AG20443 (cell line): Measurements from ENCODE around the gene PPM1L.

ENCODE experiments used
- DNase-seq: peaks from one replicate; pipeline ENCODE4 v3.0.0; 2012; ENCODE audit warnings: low spot score, mixed read lengths

PPM1L gene

DNA sequence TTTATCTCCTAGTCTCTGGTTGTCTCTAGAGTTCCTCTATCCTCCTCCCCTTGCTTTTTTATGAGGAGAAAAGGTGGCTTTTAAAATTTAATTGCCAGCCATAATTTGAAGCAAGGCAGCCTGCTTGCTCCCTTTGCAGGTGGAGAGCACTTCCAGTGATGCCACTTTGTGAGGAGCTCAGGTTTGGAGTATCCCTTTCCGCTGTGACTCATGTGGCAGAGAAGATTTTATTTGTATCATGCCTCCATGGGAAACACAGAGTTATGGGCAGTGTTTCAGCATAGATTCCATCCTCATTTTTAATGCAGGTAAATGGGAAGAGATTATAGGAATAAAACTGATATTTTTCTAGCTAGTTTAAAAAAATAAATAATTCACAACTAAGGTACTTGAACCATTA is 7.0 kb downstream of the PPM1L start:
- DNase-seq: no peak

DNA sequence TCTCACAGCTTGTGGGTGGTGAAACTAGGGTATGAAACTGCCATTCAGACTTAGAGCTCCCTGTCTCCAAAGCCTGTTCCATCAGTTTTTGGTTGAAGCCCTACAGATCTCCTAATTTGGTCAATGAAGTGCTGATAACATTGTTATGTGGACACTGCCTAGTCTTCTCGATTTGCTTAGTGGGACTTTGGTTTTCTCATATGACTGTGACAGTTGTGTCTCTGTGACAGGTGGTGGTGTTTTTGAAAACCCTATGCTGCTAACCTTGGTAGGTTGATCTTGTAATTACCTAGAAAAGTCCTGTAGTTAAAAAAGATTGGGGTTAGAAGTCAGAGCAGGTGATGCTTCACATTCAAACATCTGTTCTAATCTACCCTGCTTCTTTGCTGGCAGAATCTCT is 9.2 kb downstream of the PPM1L start:
- DNase-seq: no peak

DNA sequence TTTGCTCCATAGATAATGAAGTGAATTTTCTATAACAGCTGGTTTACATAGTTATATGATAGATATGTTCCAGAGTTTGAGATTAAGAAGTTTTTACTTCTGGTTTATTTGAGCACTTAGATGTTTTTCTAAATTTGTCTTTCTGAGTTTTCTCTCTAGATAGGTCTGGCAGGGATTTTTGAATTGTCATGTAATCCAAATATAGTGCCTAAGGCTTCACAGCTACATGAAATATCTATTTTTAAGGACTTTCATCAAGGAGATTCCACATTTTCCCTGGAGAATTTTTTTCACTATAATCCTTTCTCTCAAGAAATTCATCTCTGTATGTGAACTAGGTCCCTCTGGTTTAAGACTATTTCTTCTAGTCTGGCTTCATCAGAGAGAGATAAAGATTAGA is 12.0 kb downstream of the PPM1L start:
- DNase-seq: no peak

DNA sequence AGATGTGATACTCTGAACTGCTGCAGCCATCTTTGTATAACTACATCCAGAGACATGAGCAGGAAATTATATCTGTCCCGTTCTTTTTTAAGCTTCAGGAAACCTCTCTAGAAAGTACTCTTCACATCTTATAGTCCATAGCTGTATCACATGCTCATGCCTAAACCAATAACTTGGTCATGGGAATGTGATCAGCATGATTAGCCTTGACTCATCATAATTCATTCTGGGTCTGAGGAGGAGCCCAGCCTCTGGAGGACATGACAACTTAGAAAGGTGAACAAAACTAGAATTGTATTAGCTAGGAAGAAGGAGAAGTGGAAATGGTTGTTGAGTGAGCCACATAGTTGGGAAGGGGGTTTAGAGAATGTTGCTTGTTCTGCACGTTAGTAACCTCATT is 12.9 kb downstream of the PPM1L start:
- DNase-seq: no peak

DNA sequence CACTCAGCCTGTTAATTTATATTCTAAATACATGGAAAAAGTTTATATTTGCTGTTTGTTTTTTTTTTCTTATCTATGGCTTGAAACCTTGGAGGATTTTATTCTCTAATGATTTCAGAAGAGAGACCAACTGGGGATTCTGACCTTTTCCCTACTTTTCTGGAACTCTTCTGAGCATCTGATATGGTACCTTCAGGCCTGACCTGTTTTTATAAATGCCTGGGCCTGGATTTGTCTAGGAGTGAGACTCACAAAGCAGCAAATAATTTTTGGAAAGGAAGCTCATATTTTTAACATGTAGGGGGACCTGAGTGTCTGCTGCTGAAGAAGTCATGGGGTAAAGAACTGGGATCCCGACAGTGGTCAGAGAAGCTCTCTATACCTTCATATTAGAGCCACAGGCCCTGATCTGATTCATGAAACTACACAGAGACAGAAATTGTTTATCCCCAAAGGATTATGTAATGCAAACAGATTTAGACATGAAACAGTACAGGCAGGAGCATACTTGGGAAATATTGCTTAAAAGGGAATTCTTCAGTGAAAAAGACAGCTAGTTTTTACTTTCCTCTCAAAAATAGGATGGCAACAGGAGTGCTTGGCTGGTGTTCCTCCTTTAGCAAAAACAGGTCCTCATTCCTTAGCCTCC is 15.9 kb downstream of the PPM1L start:
- no peak for DNase-seq

DNA sequence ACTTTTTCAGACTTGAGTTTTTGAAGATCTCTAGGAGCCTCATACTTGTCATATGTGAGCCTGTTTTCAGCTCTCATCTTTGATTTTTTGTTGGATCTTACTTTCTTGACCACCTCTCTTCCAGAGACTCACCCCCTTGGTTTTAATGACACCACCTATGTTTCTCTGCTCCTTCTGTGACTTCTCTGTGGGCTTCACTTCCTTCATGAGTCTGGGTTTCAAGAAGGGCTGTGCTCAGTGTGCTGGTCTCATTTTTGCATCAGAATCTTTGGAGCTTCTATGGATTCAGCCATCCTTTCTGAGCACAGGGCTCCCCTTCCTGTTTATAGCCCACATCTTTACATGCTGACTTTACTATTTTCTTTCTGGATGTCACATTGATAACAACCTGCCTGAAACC is 17.7 kb downstream of the PPM1L start:
- DNase-seq: no peak

DNA sequence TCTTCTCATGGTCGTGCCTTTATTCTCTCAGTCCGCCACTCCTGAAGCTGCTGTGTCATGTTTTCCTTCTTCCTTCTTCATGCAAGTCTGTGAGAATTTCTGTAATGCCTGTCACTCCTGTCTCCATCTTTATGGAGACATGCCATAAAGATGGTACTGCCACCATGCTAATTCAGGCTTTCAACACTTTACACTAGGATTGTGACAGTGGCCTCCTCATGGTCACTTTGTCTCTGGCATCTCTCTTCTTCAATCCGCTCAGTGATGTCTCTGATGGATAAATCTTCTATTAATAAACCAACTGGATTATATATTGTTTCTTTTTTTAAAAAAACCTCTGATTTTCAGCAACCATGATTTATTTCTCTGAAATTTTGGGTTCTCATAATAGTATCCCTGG is 18.1 kb downstream of the PPM1L start:
- no peak for DNase-seq

DNA sequence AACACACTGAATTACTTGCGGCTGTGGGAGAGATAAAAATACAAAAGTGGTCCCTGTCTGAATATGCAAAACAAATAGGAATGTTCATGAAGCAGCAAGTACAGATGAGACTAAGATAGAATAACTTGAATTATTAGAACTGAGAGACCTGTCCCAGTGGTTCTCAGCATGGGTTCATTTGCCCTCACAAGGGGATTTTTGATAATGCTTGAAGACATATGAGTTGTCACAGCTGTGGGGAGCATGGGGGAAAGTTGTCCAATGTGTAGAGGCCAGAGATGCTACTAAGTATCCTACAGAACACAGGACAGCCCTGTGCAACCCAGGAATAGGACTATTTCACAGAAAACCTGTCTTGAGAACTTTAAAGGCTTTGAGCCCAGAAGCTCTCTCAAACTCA is 22.4 kb downstream of the PPM1L start:
- DNase-seq: no peak

DNA sequence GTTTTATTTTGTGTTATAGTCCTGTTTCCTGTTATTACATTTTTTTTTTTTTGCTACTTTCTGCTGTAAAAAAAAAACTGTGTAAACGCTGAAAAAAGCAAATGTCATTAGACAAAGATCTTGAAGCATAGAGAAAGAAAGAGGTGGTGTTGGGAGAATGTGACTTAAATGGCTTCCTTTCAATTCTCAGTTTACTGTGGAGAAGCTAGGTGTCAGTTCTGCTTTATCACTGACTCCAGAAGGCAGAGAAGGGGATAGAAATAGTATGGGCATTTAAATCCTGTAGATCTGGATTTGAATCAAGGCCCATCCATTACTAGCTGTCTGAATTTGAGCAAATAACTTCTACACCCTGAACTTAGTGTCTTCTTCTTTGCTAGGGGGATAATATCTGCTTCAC is 23.0 kb downstream of the PPM1L start:
- DNase-seq: no peak

DNA sequence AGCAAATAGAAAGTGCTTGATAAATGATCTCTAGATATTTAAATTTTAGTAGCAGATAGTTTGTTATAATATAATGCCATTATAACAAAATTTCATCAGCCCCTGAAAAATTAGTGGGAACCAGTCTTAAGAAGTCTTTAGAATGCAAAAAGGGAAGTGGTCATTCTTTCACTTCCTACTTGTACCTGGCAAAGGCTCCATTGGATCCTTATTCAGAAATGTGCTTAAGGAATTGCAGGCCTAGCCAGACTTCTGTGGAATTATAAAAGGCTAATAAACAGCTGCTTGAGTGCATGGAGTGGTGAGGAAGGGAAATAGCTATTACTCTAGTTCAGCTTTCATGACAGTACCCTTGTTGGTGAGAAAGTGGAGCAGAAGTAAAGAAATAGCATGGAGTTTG is 24.2 kb downstream of the PPM1L start:
- DNase-seq: no peak

DNA sequence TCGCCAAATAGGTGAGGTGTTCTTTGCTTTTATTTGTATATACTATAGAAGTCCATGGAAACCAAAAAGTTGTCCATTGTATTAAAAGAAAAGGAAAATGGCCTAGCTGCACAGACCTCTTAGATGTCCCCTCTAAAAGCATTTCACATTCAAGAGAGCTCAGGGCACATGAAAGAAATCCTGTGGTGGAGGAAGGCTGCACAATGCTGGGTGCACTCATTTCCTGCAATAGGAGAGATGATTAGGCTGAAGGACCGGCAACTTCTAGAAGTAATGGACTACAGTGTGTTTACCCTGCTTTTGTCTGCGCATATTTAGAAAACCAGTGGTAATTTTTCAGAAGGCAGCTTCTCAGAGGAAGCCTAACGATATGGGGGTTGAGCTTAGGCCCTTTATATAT is 25.4 kb downstream of the PPM1L start:
- DNase-seq: no peak

DNA sequence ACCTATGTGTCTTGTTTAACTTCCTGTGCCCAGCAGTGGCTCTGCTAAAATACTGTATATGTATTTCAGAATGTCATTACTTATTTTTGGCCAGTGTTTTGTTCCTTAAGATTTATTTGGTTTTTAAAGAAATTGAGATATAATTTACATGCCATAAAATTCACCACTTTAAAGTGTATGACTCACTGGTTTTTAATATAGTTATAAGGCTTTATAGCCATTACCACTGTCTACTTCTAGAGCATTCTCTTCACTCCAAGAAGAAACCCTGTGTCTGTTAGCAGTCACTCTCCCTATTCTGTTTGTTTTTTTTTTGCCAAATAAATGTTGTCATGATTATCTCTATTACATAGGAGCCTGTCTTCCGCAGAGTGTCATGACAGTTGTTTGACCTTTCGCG is 25.8 kb downstream of the PPM1L start:
- DNase-seq: no peak

DNA sequence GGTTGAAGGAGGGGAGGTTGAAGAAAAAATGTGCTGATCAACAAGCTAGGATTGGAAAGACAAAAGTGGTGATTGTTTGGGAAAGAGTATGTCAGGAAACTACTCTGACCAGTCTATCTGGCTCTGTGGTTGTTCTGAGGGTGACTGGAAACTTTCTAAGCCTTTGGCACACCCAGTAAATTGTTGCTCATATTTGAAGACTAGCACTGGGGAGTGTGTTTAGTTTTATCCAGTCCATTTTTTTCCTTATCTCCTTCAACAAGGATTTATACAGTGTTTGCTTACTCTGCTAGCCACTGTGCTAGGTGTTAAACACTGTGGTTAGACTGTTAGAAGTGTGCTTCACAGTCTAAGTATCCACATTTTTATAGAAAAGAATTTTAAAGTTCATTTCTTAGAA is 28.8 kb downstream of the PPM1L start:
- DNase-seq: no peak

DNA sequence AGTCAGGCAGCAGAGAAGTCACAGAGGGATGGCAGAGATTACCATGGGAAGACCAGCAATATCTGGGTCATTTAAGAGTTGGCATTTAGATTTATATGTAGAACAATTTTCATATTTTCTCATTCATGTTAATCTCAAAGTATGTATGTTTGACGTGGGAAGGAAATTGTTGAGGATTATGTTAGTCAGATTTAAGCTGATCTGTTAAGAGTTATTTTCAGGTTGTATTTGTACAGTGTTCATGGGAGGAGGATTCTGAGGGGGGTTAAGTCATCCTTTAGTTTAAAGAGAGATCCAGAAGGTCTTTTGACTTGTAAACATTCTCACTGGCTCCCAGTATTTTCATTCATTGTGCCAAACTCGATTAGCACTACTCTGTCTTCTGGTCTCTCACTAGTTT is 34.7 kb downstream of the PPM1L start:
- DNase-seq: no peak

DNA sequence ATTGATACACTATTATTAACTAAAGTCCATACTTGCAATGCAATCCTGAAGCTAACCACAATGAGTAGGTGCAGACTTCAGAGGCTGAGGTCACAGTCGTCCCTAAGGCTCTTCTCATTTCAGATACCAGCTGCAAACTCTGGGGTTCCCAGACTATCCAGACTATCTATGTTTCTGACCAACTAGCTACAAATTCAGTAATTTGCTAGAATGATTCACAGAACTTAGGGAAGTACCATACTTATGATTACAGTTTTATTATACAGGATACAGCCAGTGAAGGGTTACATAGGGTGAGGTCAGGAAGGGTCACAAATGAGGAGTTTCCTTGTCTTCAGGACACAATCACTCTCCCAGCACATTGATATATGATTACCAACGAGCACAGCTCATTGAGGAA is 36.5 kb downstream of the PPM1L start:
- no peak for DNase-seq

DNA sequence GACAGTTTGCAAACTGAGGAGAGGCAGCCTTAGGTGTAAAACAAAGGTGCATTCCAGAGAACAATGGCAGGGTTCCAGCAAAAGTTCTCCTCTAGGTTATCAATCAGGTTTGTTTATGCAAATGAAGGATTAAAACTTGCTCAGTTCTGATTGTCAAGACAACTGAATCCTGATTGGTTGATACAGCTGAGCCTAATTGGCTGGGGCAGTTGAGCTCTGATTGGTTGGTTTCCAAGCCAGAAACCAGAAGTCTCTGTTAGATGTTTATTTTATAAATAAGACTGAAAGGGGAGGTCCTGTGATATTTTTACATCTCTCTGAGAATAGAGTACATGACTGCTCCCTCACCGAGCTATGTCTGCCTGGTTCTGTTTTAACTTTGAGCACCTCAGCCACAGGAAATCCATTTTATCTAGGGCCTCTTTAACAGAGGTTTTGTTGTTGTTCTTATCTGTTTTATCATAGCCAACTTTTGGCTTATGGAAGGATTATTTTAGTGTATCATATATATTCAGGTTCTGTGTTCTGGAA is 37.8 kb downstream of the PPM1L start:
- DNase-seq: no peak

DNA sequence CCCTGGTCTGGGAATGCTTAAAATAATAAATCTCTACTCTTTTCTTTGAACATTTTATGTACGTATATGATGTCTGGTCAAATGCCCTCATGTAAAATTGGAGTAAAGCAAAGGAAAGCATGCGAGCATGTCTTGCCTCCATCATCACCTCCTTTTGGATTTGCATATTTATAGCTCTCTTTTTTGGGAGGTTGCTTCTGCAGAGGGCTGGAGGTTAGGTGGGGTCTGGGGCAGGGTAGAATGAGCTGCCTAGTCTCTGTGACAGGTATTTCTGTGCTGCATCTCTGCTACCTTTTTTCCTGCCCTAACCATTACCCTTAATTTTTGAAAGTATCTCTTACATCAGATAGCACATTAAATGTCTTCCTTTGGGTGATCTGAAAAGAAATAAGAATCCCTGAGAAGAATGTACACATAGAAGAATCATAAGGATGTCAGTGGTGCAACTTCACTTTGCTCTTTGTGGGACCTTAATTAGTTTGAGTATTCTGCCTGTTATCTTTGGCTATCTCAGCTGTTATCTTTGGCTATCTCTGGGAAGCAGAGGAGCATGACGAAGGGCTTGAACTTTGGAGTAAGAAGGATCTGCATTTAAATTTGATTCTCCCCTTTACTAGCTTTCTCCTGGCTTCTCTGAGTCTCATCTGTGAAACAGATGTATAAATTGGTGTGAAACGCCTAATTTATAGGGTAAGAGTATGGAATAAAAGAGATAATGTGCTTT is 40.2 kb downstream of the PPM1L start:
- DNase-seq: no peak

DNA sequence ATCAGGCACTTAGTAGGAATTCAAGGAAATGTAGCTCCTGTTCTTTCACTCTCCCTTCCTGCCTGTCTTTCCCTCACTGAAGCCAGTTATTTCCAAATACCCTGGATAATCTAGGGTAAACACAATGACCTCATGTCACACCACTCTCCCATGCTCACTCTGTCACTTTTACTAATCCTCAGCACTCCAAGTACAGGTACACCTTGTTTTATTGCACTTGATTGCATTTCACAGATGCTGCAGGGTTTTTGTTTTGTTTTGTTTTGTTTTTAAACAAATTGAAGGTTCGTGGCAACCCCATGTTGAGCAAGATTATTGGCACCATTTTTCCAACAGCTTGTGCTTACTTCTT is 40.8 kb downstream of the PPM1L start:
- DNase-seq: no peak

DNA sequence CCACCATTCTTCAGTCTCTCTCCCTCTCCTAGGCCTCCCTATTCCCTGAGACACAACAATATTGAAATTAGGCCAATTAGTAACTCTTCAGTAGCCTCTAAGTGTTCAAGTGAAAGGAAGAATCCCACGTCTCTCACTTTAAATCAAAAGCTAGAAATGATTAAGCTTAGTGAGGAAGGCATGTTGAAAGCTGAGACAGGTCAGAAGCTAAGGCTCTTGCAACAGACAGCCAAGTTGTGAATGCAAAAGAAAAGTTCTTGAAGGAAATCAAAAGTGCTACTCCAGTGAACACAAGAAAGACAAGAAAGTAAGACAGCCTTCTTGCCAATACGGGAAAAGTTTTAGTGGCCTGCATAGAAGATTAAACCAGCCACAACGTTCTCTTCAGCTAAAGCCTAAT is 41.3 kb downstream of the PPM1L start:
- DNase-seq: no peak

DNA sequence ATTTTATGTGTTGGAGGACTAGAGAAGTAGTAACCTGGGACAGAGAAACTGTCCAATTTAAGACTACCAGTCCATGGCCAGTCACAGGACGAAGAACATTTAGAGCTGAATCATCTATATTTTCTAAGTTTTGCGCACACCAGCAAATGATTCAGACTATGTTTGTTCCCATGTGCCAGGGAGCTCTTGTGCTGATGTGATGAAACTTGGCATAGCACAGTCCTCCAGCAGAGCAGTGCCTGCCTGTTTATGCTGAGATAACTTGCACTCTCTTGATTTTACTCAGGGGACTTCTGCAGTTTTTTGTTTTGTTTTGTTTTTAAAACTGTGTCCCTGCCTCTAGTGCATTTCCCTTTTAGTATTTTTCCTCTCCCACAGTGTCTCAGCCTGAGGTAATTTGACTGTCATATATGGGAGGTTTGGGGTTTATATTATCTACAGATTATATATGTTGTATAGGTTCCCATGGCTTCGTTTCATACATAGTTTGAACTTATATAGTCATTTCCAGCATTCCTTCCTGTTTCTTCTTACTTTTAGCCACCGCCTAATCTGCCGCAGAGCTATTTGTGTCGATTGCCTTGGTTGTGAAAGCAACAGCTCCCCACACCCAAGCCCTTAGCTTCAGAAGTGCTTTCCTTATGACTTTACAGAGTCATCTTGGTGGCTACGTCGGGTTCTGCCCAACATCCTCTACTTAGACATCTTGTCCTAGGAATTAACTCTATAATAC is 45.5 kb downstream of the PPM1L start:
- peak; percentile 64 for DNase-seq

DNA sequence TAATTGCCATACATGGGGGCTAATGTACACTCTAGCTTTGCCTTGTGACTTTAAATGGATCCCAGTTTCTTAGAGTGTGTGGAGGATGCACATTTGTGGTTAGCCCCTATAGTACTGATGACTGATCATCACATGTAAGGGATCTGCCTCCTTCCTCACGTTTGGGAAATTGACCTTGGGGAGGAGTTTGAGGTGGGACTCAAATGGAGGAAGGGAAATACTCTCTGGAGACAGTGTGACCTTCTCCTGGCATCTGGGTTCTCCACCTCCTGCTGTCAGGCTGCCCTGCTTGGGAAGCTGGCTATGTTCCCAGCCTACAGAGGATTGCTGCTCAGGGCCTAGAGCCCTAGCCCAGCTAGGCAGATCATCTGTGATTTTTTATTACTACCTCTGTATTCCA is 48.7 kb downstream of the PPM1L start:
- peak; percentile 17 for DNase-seq

DNA sequence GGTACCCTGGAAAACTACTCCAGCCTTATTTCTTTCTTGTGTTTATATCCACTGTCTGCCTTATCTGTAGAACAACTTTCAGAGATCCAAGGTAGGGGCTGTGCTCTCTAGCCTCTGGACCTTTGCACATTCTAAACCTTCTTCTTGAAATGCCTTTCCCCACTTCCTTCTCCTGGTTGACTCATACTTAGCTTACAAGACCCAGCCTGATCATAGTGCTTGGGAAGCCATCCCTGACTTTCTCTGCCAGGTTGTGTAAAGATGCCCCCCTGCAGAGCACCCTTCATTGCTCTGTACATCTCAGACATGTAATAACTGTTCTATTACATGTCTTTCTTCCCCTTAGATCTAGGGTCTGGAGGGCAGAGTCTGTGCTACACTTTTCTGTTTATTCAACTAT is 50.1 kb downstream of the PPM1L start:
- DNase-seq: no peak

DNA sequence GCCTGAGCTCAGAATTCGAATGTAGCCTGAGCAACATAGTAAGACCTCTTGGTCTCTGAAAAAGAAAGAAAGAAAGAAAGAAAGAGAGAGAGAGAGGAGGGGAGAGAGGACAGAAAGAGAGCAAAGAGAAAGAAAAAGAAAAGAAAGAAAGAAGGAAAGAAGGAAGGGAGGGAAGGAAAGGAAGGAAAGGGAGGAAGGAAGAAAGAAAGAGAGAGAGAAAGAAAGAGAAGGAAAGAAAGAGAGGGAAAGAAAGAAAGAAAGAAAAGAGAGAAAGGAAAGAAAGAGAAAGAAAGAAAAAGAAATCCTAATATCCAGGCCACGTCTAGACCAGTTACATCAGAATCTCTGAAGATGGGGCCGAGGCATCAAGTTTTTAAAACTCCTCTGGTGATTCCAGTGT is 50.7 kb downstream of the PPM1L start:
- DNase-seq: no peak
